Stomach (tissue), 9 donors: ENCODE measurements around the gene STAC2. TPM values are rescaled to one million over a fixed set of nuclear protein-coding genes. Genes with fewer than 3 reads are reported as not detected.
A peak's percentile ranks its signal among the peaks of the same experiment; 100 is the strongest.

Experiments
- DNase-seq, 2 donors: peaks; one replicate each; pipeline versions ENCODE4 v3.0.0 to v3.0.0-alpha.2; 2013 to 2019
- H3K27ac ChIP-seq, 5 donors: fragments of 200-600 bp in 4 of 5; sonication (generic) in 4 of 5; one replicate each; pipeline ENCODE4 v1.5.1; 2013 to 2019; ENCODE audit warnings: mild to moderate bottlenecking in 1 of 5, moderate library complexity in 1 of 5
- H3K27me3 ChIP-seq, 3 donors: fragments of 200-600 bp; sonication (generic); one replicate each; pipeline ENCODE4 v1.5.1; 2017 to 2019; ENCODE audit warnings: mixed run types in 1 of 3
- H3K36me3 ChIP-seq, 4 donors: fragments of 200-600 bp; sonication (generic); 1 replicate in 3 of 4; 2 replicates in 1 of 4; pipeline ENCODE4 v1.5.1; 2016 to 2019
- H3K4me1 ChIP-seq, 4 donors: fragments of 200-600 bp; sonication (generic); one replicate each; pipeline ENCODE4 v1.5.1; 2016 to 2019
- H3K4me3 ChIP-seq, 4 donors: fragments of 200-600 bp; sonication (generic) in 3 of 4; one replicate each; pipeline ENCODE4 v1.5.1; 2016 to 2019; ENCODE audit warnings: mild to moderate bottlenecking in 1 of 4
- H3K9me3 ChIP-seq, 4 donors: fragments of 200-600 bp; sonication (generic); one replicate each; pipeline ENCODE4 v1.5.1; 2016 to 2019
- CTCF ChIP-seq, 7 experiments: fragments of 450-650 bp in 4 of 7; fragments of 200-600 bp in 3 of 7; sonication (generic) in 3 of 7; IDR thresholded peaks; one replicate each; pipeline ENCODE4 v1.5.1; 2016 to 2019; ENCODE audit warnings: antibody characterized with exemption in 7 of 7, control low read depth in 2 of 7, mild to moderate bottlenecking in 1 of 7
- EP300 ChIP-seq: sonication (generic); formaldehyde crosslinking; IDR thresholded peaks from one replicate; pipeline ENCODE4 v1.6.1; 2017; ENCODE audit warnings: antibody characterized with exemption
- POLR2A ChIP-seq, 4 donors: fragments of 450-650 bp; IDR thresholded peaks; one replicate each; pipeline ENCODE4 v1.6.1; 2016; ENCODE audit warnings: antibody characterized with exemption in 4 of 4, control low read depth in 2 of 4, mild to moderate bottlenecking in 1 of 4, moderate library complexity in 1 of 4
- POLR2AphosphoS5 ChIP-seq, 3 donors: sonication (generic); formaldehyde crosslinking; IDR thresholded peaks; one replicate each; pipeline ENCODE4 v1.6.1; 2016; ENCODE audit warnings: antibody characterized with exemption in 3 of 3
- WGBS, 5 donors: extraction: QIAGEN DNeasy Blood & Tissue Kit in 3 of 5; methylation state at CpG; one replicate each; pipeline versions ENCODE4 v1.1.5 to v1.1.7; 2013 to 2018; 5-methylcytosine and 5-hydroxymethylcytosine counted together
- intact Hi-C: fragments of 100-400 bp; cut with DNase I; formaldehyde crosslinking; loops from one replicate; pipeline ENCODE4 v1.15.1; 2023; ENCODE audit warnings: low total_unique reads
- polyA plus RNA-seq, 3 donors: library from polyadenylated mRNA; stranded (reverse); fragments of 200-250 nt; gene quantifications; one replicate each; pipeline ENCODE4 v1.2.3, GENCODE V29; 2013
- total RNA-seq, 5 donors: library from RNA; depleted of rRNA; stranded (reverse); fragments of >200 nt; gene quantifications; one replicate each; pipeline versions ENCODE4 v1.1.0 to v1.2.3, GENCODE V29; 2014 to 2016
- donor health status: healthy with polysubstance abuse.
- donor health status: Bipolar disorder and iron deficiency.
- donor health status: healthy.

STAC2 gene
- total and polyA plus RNA-seq, 8 donors = under 0.01 to 0.20 (median 0.15) TPM; not detected in 5

GRCh38 chr17:39195568-39196160 is 30.1 kb downstream of the STAC2 start:
- Histone ChIP-seq H3K36me3 (peaks cover 0 to 35% (median 31%) of the 10 kb centered on the region in 4 donors), H3K27me3 (no peaks in the 10 kb centered on the region), H3K27ac (peak overlapping the region in 4 of 5 donors; percentile 10 to 97 (median 10)), H3K4me1 (peaks cover 28 to 58% (median 47%) of the 10 kb centered on the region in 4 donors), H3K4me3 (peak overlapping the region in 2 of 4 donors; percentile 79 to 83), H3K9me3 (no peaks in the 10 kb centered on the region)
- no peak for TF ChIP-seq EP300
- no peak for TF ChIP-seq CTCF (IDR thresholded peaks at IDR 0.05)
- TF ChIP-seq POLR2A (IDR thresholded peaks at IDR 0.05) = no peak
- TF ChIP-seq POLR2AphosphoS5 (IDR thresholded peaks at IDR 0.05) = no peak
- DNase-seq = peak in 1 of 2 donors; percentile 55
- intact Hi-C loops = no loop called here
- 53 to 74% (median 55%) methylated on average over 6 to 8 of the region's 8 CpGs for WGBS, 5 donors

GRCh38 chr17:39194985-39195524 is 30.7 kb downstream of the STAC2 start:
- Histone ChIP-seq H3K4me3 (no peak overlapping the region), H3K27ac (peak overlapping the region in 4 of 5 donors; percentile 10 to 97 (median 10)), H3K4me1 (peaks cover 28 to 58% (median 47%) of the 10 kb centered on the region in 4 donors), H3K27me3 (no peaks in the 10 kb centered on the region), H3K9me3 (no peaks in the 10 kb centered on the region), H3K36me3 (peaks cover 0 to 41% (median 37%) of the 10 kb centered on the region in 4 donors)
- TF ChIP-seq EP300 = no peak
- TF ChIP-seq CTCF (IDR thresholded peaks at IDR 0.05) = no peak
- intact Hi-C loops = no loop called here
- DNase-seq = no peak
- WGBS, 5 donors = 73 to 83% (median 76%) methylated on average over 5 to 10 of the region's 10 CpGs

GRCh38 chr17:39194089-39194984 is 31.4 kb downstream of the STAC2 start:
- peak overlapping the region in 3 of 5 donors; percentile 10 to 97 (median 11) for H3K27ac ChIP-seq
- H3K9me3 ChIP-seq = no peaks in the 10 kb centered on the region
- H3K4me3 ChIP-seq = no peak overlapping the region
- no peaks in the 10 kb centered on the region for H3K27me3 ChIP-seq
- TF ChIP-seq CTCF (IDR thresholded peaks at IDR 0.05) = peak in 2 of 7 experiments; percentile 8 to 19
- no peak for TF ChIP-seq POLR2AphosphoS5 (IDR thresholded peaks at IDR 0.05)
- intact Hi-C loops = no loop called here
- peaks cover 28 to 55% (median 45%) of the 10 kb centered on the region in 4 donors for H3K4me1 ChIP-seq
- DNase-seq = peak in 1 of 2 donors; percentile 86
- H3K36me3 ChIP-seq = peaks cover 0 to 48% (median 44%) of the 10 kb centered on the region in 4 donors
- WGBS, 5 donors = 65 to 82% (median 74%) methylated on average over 18 to 20 of the region's 20 CpGs

- 77 to 94% (median 86%) methylated on average over 7 to 10 of the region's 10 CpGs for WGBS, 5 donors
- DNase-seq = no peak
- peaks cover 25 to 47% (median 39%) of the 10 kb centered on the region in 4 donors for H3K4me1 ChIP-seq
- no peak overlapping the region for H3K27ac ChIP-seq
- intact Hi-C loops = no loop called here
- no peaks in the 10 kb centered on the region for H3K27me3 ChIP-seq
- TF ChIP-seq EP300 = no peak
- TF ChIP-seq CTCF (IDR thresholded peaks at IDR 0.05) = no peak
- no peak for TF ChIP-seq POLR2A (IDR thresholded peaks at IDR 0.05)
- TF ChIP-seq POLR2AphosphoS5 (IDR thresholded peaks at IDR 0.05) = no peak
- peaks cover 0 to 58% (median 54%) of the 10 kb centered on the region in 4 donors for H3K36me3 ChIP-seq
- no peak overlapping the region for H3K4me3 ChIP-seq
- no peaks in the 10 kb centered on the region for H3K9me3 ChIP-seq
These were observed 32.4 kb downstream of the STAC2 start for GRCh38 chr17:39193346-39193745.
